Inflammatory macrophage treated with lipopolysaccharide for 1 hour (primary cell): ENCODE results near the gene USF2.

Experiments used
- DNase-seq, 2 donors: peaks; one replicate each; pipeline ENCODE4 v3.0.0-alpha.2; 2020 to 2022

USF2 gene

DNA sequence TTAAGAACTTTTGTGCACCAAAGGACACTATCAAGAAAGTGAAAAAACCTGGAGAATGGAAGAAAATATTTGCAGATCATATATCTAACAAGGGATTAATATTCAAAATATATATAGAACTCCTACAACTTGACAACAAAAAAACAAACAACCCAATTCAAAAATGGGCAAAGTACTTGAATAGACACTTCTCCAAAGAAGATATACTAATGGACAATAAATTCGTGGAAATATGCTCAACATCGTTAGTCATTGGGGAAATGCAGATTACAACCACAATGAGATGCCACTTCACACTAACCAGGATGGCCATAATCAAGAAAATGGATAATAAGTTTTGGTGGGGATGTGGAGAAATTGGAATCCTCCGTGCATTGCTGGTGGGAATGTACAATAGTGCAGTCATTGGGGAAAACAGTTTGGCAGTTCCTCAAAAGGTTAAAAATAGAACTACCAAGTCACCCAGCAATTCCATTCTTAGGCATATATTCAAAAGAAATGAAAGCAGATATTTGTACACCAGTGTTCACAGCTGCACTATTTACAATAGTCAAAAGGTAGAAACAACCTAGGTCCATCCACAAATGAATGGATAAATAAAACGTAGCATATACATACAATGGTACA, 22.2 kb upstream of the USF2 start:
- DNase-seq = peak; percentile 36 to 66

- DNase-seq = peak; percentile 36 to 74
Measured at GRCh38 chr19:35247526-35248309, 21.0 kb upstream of the USF2 start.

- DNase-seq = no peak
Measured at GRCh38 chr19:35248310-35249145, 20.2 kb upstream of the USF2 start, which contains the start of gene LSR. LSR (plus strand) TSS chr19:35249002; CDS start chr19:35249023, 21 bp downstream.

DNA sequence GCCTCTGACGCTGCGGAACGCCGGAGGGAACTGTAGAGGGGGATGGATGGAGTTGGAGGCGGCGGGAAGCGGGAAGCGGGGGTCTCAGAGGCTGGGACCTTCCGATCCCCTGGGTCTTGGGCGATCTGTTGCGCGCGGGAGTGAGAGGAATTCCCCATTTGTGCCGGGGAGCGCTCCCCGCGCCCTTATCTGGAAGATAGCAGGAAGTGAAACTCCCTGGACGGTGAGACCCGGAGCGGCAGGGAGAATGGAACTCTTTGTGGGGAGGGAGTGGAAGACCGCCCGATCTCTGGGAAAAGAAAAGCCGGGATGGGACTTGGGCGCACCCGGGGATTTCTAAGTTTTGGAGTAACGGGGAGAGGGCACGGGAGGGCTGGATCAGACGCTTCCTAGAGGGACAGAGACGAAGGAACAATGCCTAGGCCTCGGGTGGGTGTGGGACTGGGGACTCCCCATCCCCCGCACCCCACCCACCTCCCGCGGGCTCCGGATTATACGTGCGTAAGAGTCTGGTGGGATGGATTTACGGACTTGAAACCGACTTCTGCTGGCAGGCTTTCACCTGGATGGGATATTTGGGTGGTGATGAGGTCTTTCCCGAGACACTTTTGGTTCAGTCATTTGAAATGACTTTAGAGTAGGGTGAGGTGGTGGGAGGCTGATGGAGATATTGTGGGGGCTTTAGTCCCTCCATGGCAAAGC, 19.5 kb upstream of the USF2 start:
- peak; percentile 28 to 56 for DNase-seq

- DNase-seq = no peak
Measured at GRCh38 chr19:35249848-35250711, 18.7 kb upstream of the USF2 start.

DNA sequence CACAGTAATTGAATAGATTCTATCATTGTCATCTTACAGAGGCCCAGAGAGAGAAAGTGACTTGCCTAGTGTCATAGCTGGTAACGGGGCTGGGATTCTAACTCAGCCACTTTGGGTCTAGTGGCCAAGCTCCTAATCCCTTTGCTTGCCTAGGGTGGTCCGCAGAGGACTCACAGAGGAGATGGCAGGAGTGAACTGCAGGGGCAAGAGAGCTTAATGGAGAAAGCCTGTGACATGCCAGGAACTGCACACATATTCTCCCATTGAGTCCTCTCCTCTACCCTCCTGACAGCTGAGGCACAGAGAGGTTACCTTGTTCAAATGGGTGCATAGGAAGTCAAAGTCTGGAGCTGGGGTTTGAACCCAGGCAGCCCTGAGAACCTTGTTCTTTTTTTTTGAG, 17.3 kb upstream of the USF2 start:
- DNase-seq = no peak

DNA sequence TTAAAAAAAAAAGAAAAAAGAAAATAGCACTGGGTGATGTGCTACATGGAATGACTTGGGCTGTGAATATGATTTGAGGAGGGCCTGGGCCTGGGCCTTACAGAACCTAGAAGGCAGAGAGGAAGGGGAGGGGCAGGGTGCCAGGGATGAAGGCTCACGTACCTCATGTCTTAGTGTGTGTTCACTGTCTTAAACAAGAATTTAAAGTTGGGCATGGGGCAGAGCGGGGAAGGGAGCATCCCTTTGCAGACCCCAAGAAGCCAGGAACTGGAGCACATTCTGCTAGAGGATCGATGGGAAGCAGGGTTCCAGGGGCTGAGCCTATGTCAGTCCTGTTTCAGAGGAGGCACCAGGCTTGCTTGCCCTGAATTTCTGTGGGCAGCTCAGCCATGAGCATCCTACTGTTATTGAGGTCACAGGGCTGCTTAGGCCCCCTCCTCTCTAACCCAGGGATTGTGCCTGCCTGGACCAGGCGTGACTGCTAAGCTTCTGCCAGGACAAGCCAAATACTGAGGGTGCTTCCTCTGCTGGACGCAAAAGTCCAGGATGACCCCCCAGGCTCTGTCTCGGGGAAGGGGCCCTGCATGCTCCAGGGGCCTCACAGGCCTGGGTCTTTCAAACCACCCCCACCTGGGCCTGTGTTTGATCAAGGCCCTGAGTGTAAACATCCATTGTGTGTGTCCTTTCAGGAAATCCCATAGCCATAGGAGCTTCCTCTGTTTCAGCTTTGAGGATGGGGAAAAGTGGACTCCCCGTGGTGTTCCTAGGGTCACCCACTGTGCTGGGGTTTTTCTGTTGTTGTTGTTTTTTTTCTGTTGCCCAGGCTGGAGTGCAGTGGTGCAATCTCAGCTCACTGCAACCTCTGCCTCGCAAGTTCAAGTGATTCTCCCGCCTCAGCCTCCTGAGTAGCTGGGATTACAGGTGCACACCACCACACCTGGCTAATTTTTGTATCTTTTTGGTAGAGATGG, 15.2 kb upstream of the USF2 start:
- no peak for DNase-seq

DNA sequence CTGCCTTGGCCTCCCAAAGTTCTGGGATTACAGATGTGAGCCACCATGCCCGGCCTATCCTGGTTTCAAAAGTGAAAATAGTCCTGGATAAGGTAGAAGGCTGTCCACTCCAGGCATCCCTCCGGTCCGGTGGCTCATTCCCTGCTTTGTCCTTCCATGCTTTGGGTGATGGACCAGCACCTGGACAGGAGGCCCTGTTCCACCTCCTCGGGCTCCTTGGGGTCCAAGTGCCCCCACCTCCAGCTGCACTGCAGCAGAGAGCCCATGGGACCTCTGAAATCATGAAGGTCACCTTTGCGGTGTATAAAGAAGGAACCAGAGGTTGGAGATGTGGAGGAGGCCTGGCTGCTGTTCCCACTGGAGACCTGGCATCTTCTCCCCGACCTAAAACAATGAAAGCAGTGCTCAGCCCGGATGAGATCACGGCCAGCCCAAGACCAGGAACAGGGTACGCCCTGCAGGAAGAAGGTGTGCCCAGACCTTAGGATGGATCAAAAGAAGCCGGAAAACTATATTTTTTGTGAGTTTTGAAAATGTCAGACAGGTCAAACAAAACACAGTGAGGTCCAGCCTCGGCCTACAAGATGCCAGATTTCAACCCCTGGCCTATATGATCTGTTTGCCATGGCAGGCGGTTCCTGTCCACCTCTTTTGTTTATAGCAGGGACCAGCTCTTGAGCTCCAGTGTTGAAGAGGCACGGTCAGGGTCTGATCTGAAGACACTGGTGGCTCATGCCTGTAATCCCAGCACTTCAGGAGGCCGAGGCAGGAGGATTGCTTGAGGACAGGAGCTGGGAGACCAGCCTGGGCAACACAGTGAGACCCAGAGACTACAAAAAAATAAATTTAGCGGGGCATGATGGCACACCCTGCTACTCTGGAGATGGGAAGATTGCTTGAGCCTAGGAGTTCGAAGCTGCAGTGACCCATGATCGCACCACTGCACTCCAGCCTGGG, 14.1 kb upstream of the USF2 start:
- DNase-seq = no peak

DNA sequence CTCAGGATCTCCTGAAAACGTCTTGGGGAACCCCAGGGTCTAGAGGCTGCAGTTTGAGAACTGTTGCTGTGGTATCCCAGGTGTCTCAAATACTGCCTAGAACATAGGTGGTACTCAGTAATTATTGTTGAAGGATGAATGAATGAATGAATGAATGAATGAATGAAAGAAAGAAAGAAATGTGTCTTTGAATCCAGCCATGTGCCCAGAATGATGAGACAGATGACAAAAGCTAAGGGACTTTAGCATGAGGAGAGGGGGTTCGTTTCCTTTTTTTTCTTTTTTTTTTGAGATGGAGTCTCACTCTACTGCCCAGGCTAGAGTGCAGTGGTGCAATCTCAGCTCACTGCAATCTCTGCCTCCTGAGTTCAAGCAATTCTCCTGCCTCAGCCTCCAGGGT, 12.2 kb upstream of the USF2 start:
- no peak for DNase-seq

- no peak for DNase-seq
Measured at GRCh38 chr19:35257113-35257461, 11.7 kb upstream of the USF2 start.

DNA sequence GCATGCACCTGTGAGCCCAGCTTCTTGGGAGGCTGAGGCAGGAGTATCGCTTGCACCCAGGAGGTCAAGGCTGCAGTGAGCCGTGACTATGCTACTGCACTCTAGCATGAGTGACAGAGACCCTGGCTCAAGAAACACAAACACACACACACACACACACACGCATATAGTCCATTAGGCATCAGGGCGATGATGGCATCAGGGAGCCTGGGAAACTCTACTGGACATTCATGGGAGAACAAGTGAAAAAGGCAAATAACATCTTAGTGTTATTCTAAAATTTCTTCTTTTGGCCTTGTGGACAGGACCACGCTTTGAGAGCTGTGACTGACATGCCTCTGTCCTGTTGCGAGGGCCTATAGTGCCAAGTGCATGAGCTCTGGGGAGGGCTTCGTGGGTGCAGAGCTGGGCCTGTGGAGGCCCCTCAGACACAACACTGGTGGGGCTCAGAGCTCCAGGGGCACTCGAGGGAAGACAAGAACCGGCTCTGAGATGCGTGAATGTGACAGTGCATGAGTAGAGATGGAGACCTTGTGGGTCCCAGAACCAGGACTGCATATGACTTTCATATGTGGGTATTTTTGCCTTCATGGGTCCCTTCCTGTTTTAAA, 8.0 kb upstream of the USF2 start:
- DNase-seq = no peak

DNA sequence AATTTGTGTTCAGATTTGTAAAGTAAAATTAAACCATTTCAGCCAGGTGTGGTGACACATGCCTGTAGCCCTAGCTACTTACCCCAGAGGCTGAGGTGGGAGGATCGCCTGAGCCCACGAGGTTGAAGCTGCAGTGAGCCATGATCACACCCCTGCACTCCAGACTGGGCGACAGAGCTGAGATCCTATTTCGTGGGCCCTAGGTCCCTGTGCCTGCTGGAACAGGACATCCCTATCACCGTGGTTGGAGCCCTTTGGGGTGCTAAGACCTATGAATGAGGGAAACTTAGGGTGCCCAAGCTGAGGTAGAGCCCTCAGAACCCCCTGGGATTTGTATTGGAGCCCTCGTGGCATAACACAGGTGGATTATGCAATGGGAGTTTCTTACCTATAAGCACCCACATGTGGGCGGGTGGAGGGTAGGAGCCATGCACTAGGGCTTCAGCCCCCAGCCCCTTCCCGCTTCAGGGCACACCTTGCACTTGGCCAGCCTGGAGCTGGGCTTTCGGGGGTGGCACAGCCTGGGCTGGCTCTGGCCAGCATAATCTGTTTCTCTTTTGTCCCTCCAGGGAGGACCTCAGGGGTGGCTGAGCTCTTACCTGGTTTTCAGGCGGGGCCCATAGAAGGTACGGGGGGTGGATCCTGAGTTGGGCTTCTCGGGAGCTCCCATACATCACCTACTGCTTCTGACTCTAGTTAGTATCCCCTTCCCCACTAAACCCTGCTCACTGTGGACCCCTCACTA, 7.2 kb upstream of the USF2 start:
- no peak for DNase-seq

DNA sequence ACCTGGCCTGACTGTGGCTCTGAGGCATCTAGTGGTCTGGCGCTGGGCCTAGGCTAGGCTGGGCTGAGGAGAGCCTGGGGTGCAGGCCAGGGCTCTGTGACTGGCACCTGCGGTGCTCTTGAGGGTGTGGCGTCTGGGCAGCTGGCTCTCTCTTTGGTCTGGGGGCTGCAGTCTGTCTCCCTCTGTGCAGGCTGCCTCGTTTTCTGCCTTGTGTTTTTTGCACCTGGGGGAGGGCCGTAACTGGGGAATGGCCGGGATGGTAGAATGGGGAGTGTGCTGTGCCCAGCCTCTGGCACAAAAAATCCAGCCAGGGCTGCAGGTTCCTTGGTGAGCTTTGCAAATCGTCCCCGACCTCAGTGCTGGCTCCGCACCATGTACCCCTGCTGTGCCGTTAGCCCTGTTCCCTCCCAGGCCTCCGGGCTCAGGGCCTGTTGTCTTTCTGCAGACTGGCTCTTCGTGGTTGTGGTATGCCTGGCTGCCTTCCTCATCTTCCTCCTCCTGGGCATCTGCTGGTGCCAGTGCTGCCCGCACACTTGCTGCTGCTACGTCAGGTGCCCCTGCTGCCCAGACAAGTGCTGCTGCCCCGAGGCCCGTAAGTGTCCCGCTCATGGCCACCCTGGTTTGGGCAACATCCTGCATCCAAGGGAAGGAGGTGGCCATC, 6.5 kb upstream of the USF2 start:
- no peak for DNase-seq

DNA sequence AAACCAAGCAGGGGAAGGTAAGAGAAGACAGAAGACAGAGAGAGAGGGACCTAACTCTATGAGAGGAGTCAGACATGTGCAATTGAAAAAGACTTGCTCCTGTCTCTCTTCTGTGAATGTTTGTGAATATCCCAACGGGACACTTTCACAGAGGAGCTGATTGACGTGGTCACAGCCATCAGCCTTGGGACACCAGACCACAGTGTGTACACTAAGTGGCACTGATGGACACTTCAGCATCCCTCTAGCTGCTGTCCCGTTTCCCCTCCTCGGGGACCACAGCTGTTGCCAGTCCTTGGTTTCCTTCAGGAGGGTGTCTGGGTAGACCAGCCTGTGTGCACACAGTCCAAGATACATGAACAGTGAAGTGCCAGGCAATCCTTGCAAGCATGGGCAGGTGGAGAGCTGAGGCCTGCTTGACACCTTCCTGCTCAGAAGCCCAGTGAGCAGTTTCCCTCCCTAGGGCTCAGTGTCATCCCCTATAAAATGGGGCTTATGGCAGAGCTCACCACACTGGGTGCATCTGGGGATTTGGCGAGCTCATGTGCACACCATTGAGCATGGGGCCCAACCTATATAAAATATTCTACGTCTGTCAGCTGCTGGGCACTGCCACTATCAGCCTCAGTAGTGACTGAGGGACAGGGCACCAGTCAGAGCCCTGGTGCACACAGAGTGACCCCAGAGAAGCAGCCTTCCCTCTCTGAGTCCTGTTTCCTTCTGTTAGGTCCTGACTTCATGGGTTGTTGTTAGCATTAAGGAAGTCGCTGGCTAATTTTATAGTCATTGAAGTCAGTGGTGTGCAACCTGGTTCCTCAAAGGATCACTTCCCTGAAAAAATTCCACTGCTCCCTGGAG, 4.3 kb upstream of the USF2 start:
- DNase-seq = peak; percentile 40 to 52

DNA sequence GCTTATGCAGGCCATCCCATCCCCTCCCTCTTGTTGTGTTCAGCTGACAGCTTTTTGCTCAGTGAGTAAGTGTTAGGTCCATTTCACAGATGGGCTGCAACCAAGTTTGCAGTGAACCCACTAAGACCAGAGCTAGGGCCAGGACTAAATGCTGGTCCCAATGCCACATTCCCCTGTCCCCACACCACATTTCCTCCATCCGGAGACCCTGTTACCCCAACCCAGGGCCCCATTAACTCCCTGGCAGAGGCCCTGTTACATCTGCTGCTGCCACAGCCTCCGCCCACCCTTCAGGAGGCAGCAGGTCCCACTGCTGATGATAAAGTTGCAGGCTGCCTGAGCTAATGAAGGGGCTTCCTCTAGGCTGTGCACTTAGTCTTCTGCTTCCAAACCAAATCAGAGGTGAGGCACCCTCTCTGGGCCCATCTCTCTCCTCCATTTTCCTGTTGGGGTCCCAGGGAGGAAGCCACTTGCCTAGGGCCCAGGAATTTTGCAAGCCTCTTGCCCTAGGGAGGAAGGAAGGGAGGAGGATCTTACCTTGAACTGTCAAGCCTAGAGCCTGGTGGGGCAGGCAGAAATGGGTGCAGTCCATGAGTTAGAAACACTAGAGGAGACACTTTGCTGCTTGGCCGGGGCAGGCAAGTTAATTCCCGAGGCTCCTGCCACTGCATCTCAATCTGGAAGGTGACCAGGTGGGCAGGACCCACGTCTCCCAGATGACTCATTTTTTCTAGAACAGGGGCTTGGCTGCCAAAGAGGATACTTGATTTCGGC, 3.4 kb upstream of the USF2 start:
- no peak for DNase-seq

DNA sequence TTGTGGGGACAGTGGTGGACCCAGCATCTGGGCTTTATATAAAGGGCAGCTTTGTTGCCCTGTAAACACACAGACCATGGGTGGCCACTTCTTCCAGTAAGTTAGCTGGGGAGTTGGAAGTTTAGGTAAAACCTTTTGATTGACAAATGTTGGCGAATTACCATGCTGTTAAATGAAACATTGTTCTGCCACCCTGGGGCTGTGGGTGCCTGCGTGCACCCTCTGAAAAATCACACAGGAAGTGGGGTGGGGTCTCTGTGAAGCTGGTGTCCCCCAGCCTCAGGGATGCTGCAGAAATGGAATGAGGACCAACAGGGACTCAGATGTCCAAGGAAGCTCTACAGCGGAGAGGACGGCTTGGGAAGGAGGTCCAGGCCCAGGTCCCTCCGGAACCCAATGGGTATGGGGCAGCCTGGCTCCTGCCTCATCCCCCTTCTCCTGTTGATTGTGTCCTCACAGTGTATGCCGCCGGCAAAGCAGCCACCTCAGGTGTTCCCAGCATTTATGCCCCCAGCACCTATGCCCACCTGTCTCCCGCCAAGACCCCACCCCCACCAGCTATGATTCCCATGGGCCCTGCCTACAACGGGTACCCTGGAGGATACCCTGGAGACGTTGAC, 2.8 kb upstream of the USF2 start:
- no peak for DNase-seq
